Measurements from ENCODE around the gene ZCWPW1. TPM values are rescaled to one million over a fixed set of nuclear protein-coding genes. Genes with fewer than 3 reads are reported as not detected.

The ZCWPW1 gene
- total RNA-seq, 6 experiments from 2014 or later = 0.86 to 5.7 (median 2.7) TPM

DNA sequence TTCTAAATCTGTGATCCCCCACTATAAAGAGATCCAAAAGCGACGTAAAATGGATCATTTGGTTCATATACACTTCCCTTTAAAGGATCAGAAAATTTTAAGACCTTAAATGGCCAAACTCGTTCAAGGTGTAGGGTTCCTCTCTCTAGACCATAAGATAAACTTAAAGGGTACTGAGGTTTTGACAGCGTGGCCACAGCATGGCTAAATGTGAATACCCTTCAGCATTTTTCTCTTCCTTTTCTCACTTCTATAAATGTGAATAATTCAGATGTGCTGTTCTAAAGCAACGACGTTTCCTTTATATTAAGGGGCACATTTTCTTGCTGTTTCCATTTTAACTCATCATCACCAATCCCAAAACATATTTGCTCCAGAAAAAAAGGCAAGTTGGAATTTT is 5.2 kb downstream of the ZCWPW1 start:
- TF ChIP-seq CTCF (IDR thresholded peaks at IDR 0.05) (no peak), POLR2A (IDR thresholded peaks at IDR 0.05) (no peak)
- Histone ChIP-seq H3K9me3 (no peaks in the 10 kb centered on the region), H3K4me1 (peaks cover 0 to 6% (median 2%) of the 10 kb centered on the region in 4 donors), H3K27me3 (no peaks in the 10 kb centered on the region), H3K27ac (no peak overlapping the region), H3K4me3 (no peak overlapping the region), H3K36me3 (no peaks in the 10 kb centered on the region)
- DNase-seq (no peak), ATAC-seq (no peak)
- intact Hi-C loops (cut with DNase I) = no loop called here
- WGBS (ENCODE audit: insufficient coverage, low coverage, low lambda C conversion rate, missing lambda C conversion rate) = 76% methylated on average over 6 of the region's 6 CpGs

DNA sequence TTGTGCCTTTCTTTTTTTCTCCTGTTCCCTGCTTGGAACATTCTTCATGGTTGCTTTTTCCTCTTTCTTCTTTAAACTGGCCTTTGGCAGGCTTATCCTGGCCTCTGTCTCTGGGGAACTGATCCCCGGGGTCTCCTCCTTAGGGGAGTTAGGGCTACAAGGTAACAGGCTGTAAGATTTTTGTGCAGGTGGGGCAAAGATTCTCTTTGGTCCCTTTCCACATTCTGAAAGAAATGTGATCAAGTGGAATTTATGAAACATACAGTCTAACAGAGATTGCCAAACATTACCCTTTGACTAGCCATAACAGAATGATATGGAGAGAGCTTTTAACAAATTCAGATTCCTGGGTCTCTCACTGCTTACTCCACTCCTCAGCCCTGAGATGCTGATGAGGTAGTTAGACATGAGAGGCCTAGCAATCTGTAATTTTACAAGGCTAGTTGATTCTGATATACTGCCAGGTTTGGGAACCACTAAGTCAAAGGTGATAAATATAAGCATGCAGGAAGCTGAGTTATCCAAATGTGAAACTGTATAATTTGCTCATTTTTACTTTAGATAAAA is 8.8 kb downstream of the ZCWPW1 start:
- DNase-seq = no peak
- Histone ChIP-seq H3K36me3 (no peaks in the 10 kb centered on the region), H3K9me3 (no peaks in the 10 kb centered on the region), H3K4me3 (no peak overlapping the region), H3K27ac (no peak overlapping the region), H3K27me3 (no peaks in the 10 kb centered on the region), H3K4me1 (no peaks in the 10 kb centered on the region)
- 100% methylated on average over 1 of the region's 1 CpG for WGBS (ENCODE audit: insufficient coverage, low coverage, low lambda C conversion rate, missing lambda C conversion rate)
- TF ChIP-seq CTCF (IDR thresholded peaks at IDR 0.05) = no peak
- TF ChIP-seq POLR2A (IDR thresholded peaks at IDR 0.05) = no peak
- no peak for ATAC-seq
- intact Hi-C loops (cut with DNase I) = no loop called here

DNA sequence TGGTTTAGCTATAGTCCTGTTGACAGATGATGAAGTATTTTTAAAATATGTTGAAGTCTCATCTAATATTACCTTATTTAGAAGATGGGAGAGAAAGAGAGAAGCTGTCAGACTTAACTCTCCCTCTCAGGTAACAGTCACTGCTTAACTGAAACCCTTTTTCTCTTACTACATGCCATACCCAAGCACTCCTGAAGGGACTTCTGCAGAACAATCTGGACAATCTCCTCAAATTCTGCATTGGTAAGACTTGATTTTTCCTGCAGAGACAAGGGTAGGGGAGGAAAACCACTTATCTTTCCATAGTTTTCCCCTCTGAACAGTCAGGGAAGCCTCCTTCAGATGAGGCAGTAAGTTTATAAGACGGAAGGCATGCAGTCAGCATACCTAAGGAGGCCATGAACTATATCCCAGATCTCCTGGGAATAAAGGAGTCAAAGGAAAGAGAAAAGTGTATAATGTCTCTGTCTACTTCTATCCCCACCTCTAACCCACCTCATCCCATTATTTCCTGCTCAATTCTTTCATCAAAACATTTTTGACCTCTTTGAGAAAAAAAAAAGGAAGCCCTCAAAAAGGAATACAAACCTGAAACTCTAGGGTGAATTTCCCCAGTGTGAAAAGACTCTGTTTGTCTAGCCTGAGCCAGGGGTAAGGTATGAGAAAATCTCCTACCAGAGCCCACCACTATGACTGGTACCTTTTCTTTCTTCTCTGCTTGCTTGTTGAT is 9.4 kb downstream of the ZCWPW1 start:
- DNase-seq (no peak), ATAC-seq (no peak)
- no peaks in the 10 kb centered on the region for H3K4me1 ChIP-seq
- intact Hi-C loops (cut with DNase I) = no loop called here
- no peaks in the 10 kb centered on the region for H3K36me3 ChIP-seq
- H3K4me3 ChIP-seq = no peak overlapping the region
- no peaks in the 10 kb centered on the region for H3K27me3 ChIP-seq
- H3K27ac ChIP-seq = no peak overlapping the region
- no peaks in the 10 kb centered on the region for H3K9me3 ChIP-seq
- WGBS (ENCODE audit: insufficient coverage, low coverage, low lambda C conversion rate, missing lambda C conversion rate) = 83% methylated on average over 1 of the region's 1 CpG
- no peak for TF ChIP-seq POLR2A (IDR thresholded peaks at IDR 0.05)
- TF ChIP-seq CTCF (IDR thresholded peaks at IDR 0.05) = no peak

DNA sequence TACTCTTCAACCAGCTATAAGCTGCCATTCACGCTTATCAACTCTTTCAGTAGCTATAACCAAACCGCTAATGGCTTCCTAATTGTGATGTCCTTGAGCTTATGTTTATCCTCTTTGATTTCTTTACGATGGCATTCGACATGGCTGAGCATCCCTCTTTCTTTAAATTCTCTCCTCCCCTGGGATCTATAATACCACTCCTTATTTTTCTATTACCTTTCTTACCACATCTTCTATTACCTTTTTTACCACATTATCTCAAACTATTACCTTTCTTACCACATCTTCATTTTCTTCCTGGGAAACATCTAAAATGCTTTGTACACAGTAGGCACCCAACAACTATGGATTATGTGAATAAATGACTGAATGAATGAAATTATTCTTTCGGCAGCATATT is 13.1 kb downstream of the ZCWPW1 start:
- no peaks in the 10 kb centered on the region for H3K36me3 ChIP-seq
- no peak overlapping the region for H3K4me3 ChIP-seq
- H3K27ac ChIP-seq = no peak overlapping the region
- H3K4me1 ChIP-seq = no peaks in the 10 kb centered on the region
- no peaks in the 10 kb centered on the region for H3K27me3 ChIP-seq
- DNase-seq (no peak), ATAC-seq (no peak)
- intact Hi-C loops (cut with DNase I) = no loop called here
- TF ChIP-seq CTCF (IDR thresholded peaks at IDR 0.05) (no peak), POLR2A (IDR thresholded peaks at IDR 0.05) (no peak)
- no peaks in the 10 kb centered on the region for H3K9me3 ChIP-seq
- WGBS (ENCODE audit: insufficient coverage, low coverage, low lambda C conversion rate, missing lambda C conversion rate) = 88% methylated on average over 5 of the region's 5 CpGs
